Activated naive CD4-positive, alpha-beta T cell treated with anti-CD3 and anti-CD28 coated beads, Interleukin-2, amount 10 ng/mL, durations not matched to agents 7 days and 5 days (primary cell): ENCODE results near the gene PLXNA2.

Experiments
- CTCF ChIA-PET: fragments of 350-600 bp; sonication (Branson Sonifier 250); formaldehyde crosslinking; loops from one replicate; lab custom pipeline; 2021; ENCODE audit warnings: antibody characterized with exemption; lab: Charles Lee
- DNase-seq: peaks from one replicate; pipeline ENCODE4 v3.0.0-alpha.2; 2020
- H3K27ac Mint-ChIP-seq: one replicate; pipeline ENCODE4 v1.8.0; 2021; ENCODE audit warnings: mild to moderate bottlenecking, moderate library complexity, mixed read lengths
- H3K27me3 Mint-ChIP-seq: one replicate; pipeline ENCODE4 v1.8.0; 2021; ENCODE audit warnings: mild to moderate bottlenecking, mixed read lengths
- H3K36me3 Mint-ChIP-seq: one replicate; pipeline ENCODE4 v1.8.0; 2021; ENCODE audit warnings: mixed read lengths
- H3K4me1 Mint-ChIP-seq: one replicate; pipeline ENCODE4 v1.8.0; 2021; ENCODE audit warnings: mixed read lengths
- H3K4me3 Mint-ChIP-seq: one replicate; pipeline ENCODE4 v1.8.0; 2021; ENCODE audit warnings: mild to moderate bottlenecking, moderate library complexity, mixed read lengths
- H3K9me3 Mint-ChIP-seq: one replicate; pipeline ENCODE4 v1.8.0; 2021; ENCODE audit warnings: mixed read lengths

PLXNA2 gene

DNA sequence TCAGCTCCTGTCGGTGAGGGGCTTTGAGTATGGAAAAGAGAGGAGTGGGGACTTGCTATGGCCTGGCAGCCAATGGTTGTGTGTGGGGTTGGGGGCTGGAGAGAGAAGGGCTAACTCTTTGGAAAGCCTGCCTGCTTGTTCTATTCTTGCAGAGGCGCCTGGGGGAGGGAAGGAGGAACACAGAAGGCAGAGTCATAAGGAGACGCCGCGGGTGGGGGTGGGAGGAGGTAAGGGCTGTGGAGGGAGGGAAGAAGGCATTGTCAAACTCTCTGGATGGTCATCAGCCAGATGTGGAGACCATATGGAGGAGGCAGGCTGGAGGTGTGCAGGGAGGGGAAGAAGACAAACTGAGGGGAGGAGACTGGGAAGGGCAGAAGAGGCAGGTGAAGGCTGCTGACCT is 70.0 kb downstream of the PLXNA2 start:
- no peaks in the 10 kb centered on the region for H3K9me3 Mint-ChIP-seq
- CTCF ChIA-PET, result no interaction called here
- no peak overlapping the region for H3K27ac Mint-ChIP-seq
- H3K4me3 Mint-ChIP-seq, result no peak overlapping the region
- no peak for DNase-seq
- H3K4me1 Mint-ChIP-seq, result no peaks in the 10 kb centered on the region
- peaks cover 23% of the 10 kb centered on the region for H3K27me3 Mint-ChIP-seq
- H3K36me3 Mint-ChIP-seq, result no peaks in the 10 kb centered on the region

- no peak for DNase-seq
- no peak overlapping the region for H3K27ac Mint-ChIP-seq
- CTCF ChIA-PET, result no interaction called here
- no peak overlapping the region for H3K4me3 Mint-ChIP-seq
- H3K27me3 Mint-ChIP-seq, result peaks cover 27% of the 10 kb centered on the region
- no peaks in the 10 kb centered on the region for H3K36me3 Mint-ChIP-seq
- no peaks in the 10 kb centered on the region for H3K9me3 Mint-ChIP-seq
- no peaks in the 10 kb centered on the region for H3K4me1 Mint-ChIP-seq
Observed at GRCh38 chr1:208173749-208174148, 70.4 kb downstream of the PLXNA2 start.

GRCh38 chr1:208172423-208173145 is 71.6 kb downstream of the PLXNA2 start:
- Mint-ChIP-seq H3K4me1 (no peaks in the 10 kb centered on the region), H3K27me3 (peaks cover 27% of the 10 kb centered on the region), H3K9me3 (no peaks in the 10 kb centered on the region), H3K36me3 (no peaks in the 10 kb centered on the region), H3K4me3 (no peak overlapping the region), H3K27ac (no peak overlapping the region)
- CTCF ChIA-PET, result interaction anchor here (1.2 kb wide), 1 partner anchor 79 kb away, joined by 3 read pairs; no protein-coding TSS in a partner anchor
- DNase-seq, result no peak

DNA sequence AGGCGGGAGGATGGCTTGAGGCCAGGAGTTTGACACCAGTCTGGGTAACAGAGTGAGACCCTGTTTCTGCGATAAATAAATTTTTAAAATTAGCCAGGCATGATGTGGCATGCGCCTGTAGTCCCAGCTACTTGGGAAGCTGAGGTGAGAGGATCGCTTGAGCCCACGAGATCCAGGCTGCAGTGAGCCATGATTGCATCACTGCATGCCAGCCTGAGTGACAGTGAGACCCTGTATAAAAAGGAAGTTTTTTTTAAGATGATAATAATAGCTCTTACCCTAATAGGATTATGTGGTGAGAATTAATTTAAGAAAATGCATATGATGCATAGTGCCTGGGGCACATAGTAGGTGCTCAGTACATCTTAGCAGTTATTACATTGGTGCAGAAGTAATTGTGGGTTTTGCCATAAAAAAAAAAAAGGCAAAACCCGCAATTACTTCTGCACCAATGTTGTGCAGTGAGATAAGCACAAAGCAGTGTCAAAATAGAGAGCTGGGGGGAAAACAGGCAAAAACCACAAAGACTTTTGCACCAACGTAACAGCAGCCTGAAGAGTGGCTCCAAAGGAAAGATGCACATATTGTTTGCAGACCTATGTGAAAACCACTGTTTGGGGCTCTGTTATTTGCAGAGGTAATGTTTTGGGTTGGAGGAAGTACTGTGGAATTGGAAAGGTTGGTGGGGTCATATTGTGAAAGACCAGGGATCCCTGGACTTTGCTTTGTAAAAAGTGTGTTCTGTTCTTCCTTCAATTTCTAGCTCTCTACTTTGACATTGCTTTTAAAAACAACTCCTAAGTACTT is 72.4 kb downstream of the PLXNA2 start:
- CTCF ChIA-PET, result interaction anchor here (1.2 kb wide), 1 partner anchor 79 kb away, joined by 3 read pairs; no protein-coding TSS in a partner anchor
- Mint-ChIP-seq H3K4me1 (no peaks in the 10 kb centered on the region), H3K4me3 (no peak overlapping the region), H3K36me3 (no peaks in the 10 kb centered on the region), H3K27ac (no peak overlapping the region), H3K27me3 (peaks cover 28% of the 10 kb centered on the region), H3K9me3 (no peaks in the 10 kb centered on the region)
- no peak for DNase-seq

DNA sequence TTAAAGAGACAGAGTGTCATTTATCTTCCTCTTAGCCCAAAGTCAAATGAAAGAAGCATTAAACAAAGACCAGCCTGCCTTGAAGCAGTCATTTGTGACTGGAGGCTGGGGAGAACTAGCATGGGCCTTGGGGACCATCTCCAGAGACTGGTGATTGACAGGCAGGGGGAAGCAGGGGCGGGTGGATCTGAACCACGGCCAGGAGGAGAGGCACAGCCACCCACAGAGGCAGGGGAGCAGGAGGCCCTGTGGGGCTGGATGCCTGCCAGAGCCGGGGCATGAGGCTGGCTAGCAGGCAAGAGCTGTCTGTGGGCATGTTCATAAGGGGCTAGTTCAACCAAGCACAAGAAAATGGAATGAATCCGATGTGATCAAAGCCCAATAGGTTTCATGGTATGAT is 73.9 kb downstream of the PLXNA2 start:
- DNase-seq, result no peak
- Mint-ChIP-seq H3K27me3 (peaks cover 41% of the 10 kb centered on the region), H3K4me1 (no peaks in the 10 kb centered on the region), H3K36me3 (no peaks in the 10 kb centered on the region), H3K9me3 (no peaks in the 10 kb centered on the region), H3K27ac (no peak overlapping the region), H3K4me3 (no peak overlapping the region)
- CTCF ChIA-PET, result no interaction called here

GRCh38 chr1:208169081-208169879 is 74.9 kb downstream of the PLXNA2 start:
- Mint-ChIP-seq H3K4me1 (no peaks in the 10 kb centered on the region), H3K27me3 (peaks cover 48% of the 10 kb centered on the region), H3K9me3 (no peaks in the 10 kb centered on the region), H3K4me3 (no peak overlapping the region), H3K27ac (no peak overlapping the region), H3K36me3 (no peaks in the 10 kb centered on the region)
- no peak for DNase-seq
- CTCF ChIA-PET, result no interaction called here

- no peaks in the 10 kb centered on the region for H3K36me3 Mint-ChIP-seq
- DNase-seq, result no peak
- no peaks in the 10 kb centered on the region for H3K4me1 Mint-ChIP-seq
- no peaks in the 10 kb centered on the region for H3K9me3 Mint-ChIP-seq
- peaks cover 58% of the 10 kb centered on the region for H3K27me3 Mint-ChIP-seq
- CTCF ChIA-PET, result no interaction called here
- H3K4me3 Mint-ChIP-seq, result no peak overlapping the region
- H3K27ac Mint-ChIP-seq, result no peak overlapping the region
Observed at GRCh38 chr1:208167261-208167869, 76.8 kb downstream of the PLXNA2 start.

- no peaks in the 10 kb centered on the region for H3K36me3 Mint-ChIP-seq
- H3K4me3 Mint-ChIP-seq, result no peak overlapping the region
- H3K9me3 Mint-ChIP-seq, result no peaks in the 10 kb centered on the region
- H3K27me3 Mint-ChIP-seq, result peaks cover 64% of the 10 kb centered on the region
- no peaks in the 10 kb centered on the region for H3K4me1 Mint-ChIP-seq
- H3K27ac Mint-ChIP-seq, result no peak overlapping the region
- no peak for DNase-seq
- CTCF ChIA-PET, result no interaction called here
Observed at GRCh38 chr1:208166340-208167138, 77.6 kb downstream of the PLXNA2 start.

GRCh38 chr1:208165659-208166058 is 78.5 kb downstream of the PLXNA2 start:
- no peak overlapping the region for H3K4me3 Mint-ChIP-seq
- no peaks in the 10 kb centered on the region for H3K4me1 Mint-ChIP-seq
- H3K36me3 Mint-ChIP-seq, result no peaks in the 10 kb centered on the region
- H3K27me3 Mint-ChIP-seq, result peaks cover 67% of the 10 kb centered on the region
- DNase-seq, result no peak
- H3K27ac Mint-ChIP-seq, result no peak overlapping the region
- CTCF ChIA-PET, result no interaction called here
- no peaks in the 10 kb centered on the region for H3K9me3 Mint-ChIP-seq

GRCh38 chr1:208164609-208165008 is 79.6 kb downstream of the PLXNA2 start:
- CTCF ChIA-PET, result no interaction called here
- Mint-ChIP-seq H3K27ac (no peak overlapping the region), H3K4me3 (no peak overlapping the region), H3K4me1 (no peaks in the 10 kb centered on the region), H3K36me3 (no peaks in the 10 kb centered on the region), H3K27me3 (peaks cover 66% of the 10 kb centered on the region), H3K9me3 (no peaks in the 10 kb centered on the region)
- DNase-seq, result no peak

GRCh38 chr1:208163539-208163938 is 80.6 kb downstream of the PLXNA2 start:
- no peak for DNase-seq
- Mint-ChIP-seq H3K36me3 (no peaks in the 10 kb centered on the region), H3K4me1 (no peaks in the 10 kb centered on the region), H3K27ac (no peak overlapping the region), H3K9me3 (no peaks in the 10 kb centered on the region), H3K27me3 (peaks cover 63% of the 10 kb centered on the region), H3K4me3 (no peak overlapping the region)
- CTCF ChIA-PET, result no interaction called here

DNA sequence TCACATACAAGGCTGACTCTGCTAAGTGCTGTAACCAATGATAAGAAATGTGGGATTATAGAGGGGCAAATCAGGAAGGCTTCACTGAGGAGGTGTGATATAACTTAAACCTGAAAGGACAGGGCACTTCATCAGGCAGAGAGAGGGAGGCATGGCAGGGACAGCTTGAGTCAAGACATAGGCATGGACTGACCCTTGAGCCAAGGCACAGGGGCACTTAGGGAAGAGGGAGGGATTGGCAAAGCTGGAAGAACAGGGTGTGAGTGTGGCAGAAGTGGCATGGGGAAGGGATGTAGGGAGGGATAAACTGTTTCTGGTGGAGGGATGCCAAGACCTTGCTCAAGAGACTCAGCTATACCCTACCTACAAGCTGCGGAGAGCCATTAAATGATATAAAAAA is 81.3 kb downstream of the PLXNA2 start:
- no peak overlapping the region for H3K4me3 Mint-ChIP-seq
- H3K36me3 Mint-ChIP-seq, result no peaks in the 10 kb centered on the region
- H3K4me1 Mint-ChIP-seq, result no peaks in the 10 kb centered on the region
- no peak overlapping the region for H3K27ac Mint-ChIP-seq
- peaks cover 68% of the 10 kb centered on the region for H3K27me3 Mint-ChIP-seq
- H3K9me3 Mint-ChIP-seq, result no peaks in the 10 kb centered on the region
- no peak for DNase-seq
- CTCF ChIA-PET, result no interaction called here

DNA sequence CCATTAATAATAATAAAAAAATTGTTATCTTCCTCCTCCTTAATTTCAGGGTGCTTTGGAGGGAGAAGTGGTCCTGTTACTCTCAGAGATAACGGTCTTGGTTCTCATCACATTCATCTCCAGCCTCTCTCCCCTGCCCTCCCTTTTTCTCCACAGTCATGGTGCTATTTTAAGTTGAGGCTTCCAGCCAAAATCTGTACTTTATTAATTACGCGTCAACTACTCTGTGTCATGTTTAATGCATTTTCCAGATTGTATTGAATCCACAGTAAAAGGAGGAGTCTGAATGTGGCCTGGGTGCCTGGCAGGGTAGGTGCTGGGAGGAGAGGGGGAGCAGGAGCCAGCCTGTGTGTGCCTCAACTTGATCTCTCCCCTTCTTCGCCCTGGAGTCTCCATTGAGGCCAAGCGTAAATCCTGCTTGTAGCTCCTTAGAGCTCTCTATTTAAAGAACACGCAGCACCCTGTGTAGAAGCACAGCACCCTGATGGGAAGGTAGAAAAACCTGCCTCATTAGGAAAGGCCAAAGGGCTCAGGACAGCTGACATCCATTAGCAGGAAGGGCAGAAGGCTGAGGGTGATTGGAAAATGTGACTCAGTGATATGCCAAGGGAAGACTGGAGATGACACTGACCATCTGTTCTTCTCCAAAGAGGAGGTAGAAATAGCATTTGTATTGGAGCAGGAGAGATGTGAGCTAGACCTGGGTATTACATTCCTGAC is 82.4 kb downstream of the PLXNA2 start:
- Mint-ChIP-seq H3K4me3 (no peak overlapping the region), H3K27me3 (peaks cover 70% of the 10 kb centered on the region), H3K9me3 (no peaks in the 10 kb centered on the region), H3K4me1 (no peaks in the 10 kb centered on the region), H3K27ac (no peak overlapping the region), H3K36me3 (no peaks in the 10 kb centered on the region)
- no peak for DNase-seq
- CTCF ChIA-PET, result interaction anchor here (0.6 to 1.5 kb wide), 3 partner anchors 30 to 277 kb away, joined by 3 read pairs; no protein-coding TSS in a partner anchor
